ENCODE results near the gene COPE. TPM values are rescaled to one million over a fixed set of nuclear protein-coding genes. Genes with fewer than 3 reads are reported as not detected.

Gene COPE
- 184 and 216 TPM in 2 replicates for total RNA-seq

DNA sequence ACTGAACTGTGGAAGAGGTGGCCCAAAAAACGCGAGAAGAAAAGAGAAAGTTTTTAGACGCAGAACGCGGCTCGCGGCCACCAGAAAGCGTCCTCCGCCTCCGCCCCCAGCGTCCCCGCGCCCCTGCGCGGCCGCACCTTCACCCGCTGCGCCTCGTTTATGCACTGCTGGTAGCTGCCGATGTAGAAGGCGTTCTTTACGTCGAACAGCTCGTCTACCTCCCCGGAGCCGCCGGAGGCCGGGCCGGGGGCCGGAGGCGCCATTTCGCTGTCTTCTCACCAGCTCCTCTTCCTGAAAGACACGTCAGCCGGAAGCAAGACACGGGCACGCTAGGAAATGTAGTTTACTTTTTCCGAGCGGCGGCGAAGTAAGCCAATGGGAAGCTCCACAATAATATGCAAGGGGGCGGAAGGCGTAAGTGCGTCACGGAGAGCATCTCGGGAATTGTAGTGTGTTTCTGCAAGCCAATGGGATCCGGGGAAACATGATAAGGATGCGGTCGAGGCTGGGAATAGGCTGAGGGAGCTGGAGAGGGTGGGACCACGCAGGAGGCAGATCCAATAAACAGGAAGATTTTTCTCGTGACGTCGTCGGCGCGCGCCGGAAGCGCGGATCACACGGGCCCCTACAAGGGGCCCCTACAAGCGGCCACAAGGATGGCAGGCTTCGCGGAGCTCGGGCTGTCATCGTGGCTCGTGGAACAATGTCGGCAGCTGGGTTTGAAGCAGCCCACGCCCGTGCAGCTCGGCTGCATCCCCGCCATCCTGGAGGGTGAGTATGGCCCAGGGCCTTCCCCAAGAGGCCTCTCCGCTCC lies at the start of gene COPE, which contains the start of gene DDX49:
TSS of gene COPE (minus strand) at position 302 of the 814 bp plus-strand sequence. CDS start at position 263, 39 bp downstream.
TSS of gene DDX49 (plus strand) at position 630 of the 814 bp plus-strand sequence. CDS start at position 657, 27 bp downstream.

DNA sequence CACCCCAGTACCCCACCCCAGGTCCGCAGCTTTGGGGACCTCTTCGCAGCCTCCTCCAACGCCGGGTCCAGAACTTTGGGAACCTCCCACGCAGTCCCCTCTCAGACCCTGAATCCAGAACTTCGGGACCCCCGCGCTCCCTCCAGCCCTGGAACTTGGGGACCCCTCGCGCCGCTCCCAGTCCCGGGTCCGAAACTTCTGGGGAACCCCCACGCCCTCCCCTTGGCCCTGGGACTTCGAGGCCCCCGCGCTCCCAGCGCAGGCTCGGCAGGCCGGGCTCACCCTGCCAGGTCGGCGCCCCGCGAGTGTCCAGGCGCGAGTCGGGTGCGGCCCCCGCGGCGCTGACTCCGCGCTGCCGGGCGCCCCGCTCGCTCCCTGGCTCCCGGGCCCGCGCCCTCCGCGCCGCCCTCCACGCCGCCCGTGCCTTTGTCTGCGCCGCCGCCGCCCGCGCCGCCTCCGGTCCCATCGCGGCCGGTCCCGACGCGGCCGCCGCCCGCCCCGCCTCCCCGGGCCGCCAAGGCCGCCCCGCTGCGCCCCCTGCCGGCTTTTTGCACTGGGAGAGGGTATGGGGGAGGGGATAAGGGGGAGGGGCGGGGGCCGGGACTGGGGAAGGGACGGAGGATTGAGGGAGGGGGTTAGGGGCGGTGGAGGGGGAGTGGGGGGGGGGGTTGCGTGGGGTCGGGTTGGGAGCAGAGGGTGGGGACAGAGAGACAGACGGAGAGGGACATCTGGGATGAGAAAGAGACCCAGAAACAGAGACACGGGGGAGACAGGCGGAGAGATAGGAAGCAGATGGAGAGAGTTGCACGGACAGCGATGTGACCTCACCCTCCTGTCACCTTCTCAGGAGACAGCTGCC lies 21.8 kb upstream of the COPE start, which contains the start of gene HOMER3:
TSS of gene HOMER3 (minus strand) at position 449 of the 859 bp plus-strand sequence. CDS start 2,235 bp downstream, outside the sequence.

DNA sequence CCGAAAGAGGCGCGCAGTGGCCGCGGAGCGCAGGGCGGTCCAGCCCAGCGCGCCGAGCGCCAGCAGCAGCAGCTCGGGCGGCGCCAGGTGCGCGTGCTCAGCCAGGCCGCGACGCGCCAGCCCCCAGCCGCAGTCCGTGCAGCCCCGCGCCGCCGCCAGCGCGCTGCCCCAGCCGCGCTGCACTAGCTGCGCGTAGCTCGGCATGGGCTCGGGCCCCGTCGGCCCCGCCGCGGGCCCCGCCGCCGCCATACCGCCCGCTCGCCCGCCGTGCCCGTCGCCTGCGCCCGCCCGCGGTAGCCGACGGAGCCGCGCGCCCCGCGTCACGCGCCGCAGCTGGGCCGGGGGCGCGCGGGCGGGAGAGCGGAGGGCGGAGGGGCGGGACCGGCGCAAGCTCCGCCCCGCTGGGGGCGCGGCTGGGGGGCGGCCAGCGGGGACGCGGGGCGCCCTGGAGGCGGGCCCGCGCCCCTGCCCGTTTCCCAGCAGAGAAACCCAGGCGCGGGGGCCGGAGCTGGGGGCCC lies 23.3 kb downstream of the COPE start, which contains the start of gene CERS1:
TSS of gene CERS1 (minus strand) at position 335 of the 518 bp plus-strand sequence. CDS start at position 249, 86 bp downstream.

Other genes starting within 250 kb of the COPE start
- 4.0 and 5.9 TPM in 2 replicates for gene CRTC1, start 235.7 kb downstream of the COPE start, total RNA-seq
- gene COMP, start 128.1 kb downstream of the COPE start, total RNA-seq, result 0.10 and 0.25 TPM in 2 replicates
- gene UPF1, start 87.4 kb downstream of the COPE start, total RNA-seq, result 76.3 and 109 TPM in 2 replicates
- 0.56 and 2.1 TPM in 2 replicates for gene CERS1, start 23.2 kb downstream of the COPE start, total RNA-seq
- gene DDX49, start 328 bp upstream of the COPE start, total RNA-seq, result 85.2 TPM in 2 replicates
- 63.0 and 63.7 TPM in 2 replicates for gene HOMER3, start 21.8 kb upstream of the COPE start, total RNA-seq
- gene SUGP2, start 114.1 kb upstream of the COPE start, total RNA-seq, result 13.8 and 19.7 TPM in 2 replicates
- 22.7 and 23.2 TPM in 2 replicates for gene ARMC6, start 114.2 kb upstream of the COPE start, total RNA-seq
- gene SLC25A42, start 144.6 kb upstream of the COPE start, total RNA-seq, result 6.2 and 8.1 TPM in 2 replicates
- gene TMEM161A, start 219.1 kb upstream of the COPE start, total RNA-seq, result 26.7 and 31.2 TPM in 2 replicates

Data from cardiac ventricle fibroblast (primary cell).